ENCODE measurements around the gene IL13RA2.

DNA sequence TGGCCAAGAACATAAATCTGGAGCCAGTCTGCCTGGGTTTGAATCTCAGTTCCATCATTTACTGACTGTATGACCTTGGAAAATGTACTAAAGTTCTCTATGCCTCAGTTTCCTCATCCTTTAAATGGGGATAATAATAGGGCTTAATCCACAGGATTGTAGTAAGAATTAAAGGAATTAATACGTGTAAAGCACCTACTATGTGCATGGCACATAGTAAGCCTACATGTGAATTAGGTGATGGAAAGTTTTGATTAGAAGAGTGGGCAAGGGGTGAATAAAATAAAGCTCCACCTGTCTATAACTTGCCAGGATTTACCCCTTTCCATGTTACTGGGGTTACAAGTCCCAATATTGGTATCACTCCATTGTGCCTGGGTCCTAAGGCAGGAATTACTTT, 35.8 kb upstream of the IL13RA2 start:
- TF ChIP-seq, protein P1, sequence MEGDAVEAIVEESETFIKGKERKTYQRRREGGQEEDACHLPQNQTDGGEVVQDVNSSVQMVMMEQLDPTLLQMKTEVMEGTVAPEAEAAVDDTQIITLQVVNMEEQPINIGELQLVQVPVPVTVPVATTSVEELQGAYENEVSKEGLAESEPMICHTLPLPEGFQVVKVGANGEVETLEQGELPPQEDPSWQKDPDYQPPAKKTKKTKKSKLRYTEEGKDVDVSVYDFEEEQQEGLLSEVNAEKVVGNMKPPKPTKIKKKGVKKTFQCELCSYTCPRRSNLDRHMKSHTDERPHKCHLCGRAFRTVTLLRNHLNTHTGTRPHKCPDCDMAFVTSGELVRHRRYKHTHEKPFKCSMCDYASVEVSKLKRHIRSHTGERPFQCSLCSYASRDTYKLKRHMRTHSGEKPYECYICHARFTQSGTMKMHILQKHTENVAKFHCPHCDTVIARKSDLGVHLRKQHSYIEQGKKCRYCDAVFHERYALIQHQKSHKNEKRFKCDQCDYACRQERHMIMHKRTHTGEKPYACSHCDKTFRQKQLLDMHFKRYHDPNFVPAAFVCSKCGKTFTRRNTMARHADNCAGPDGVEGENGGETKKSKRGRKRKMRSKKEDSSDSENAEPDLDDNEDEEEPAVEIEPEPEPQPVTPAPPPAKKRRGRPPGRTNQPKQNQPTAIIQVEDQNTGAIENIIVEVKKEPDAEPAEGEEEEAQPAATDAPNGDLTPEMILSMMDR (IDR thresholded peaks at IDR 0.05; ENCODE audit: control extremely low read depth in 1 of 3, insufficient read depth in 1 of 3, low read depth in 1 of 3, low read length in 3 of 3): no peak
- TF ChIP-seq SP1 (IDR thresholded peaks at IDR 0.05; ENCODE audit: low read depth, low read length) (no peak), POLR2AphosphoS5 (IDR thresholded peaks at IDR 0.05; ENCODE audit: low read depth, low read length) (no peak), NANOG (IDR thresholded peaks at IDR 0.05; ENCODE audit: insufficient read depth, low read depth, low read length, poor library complexity, severe bottlenecking) (no peak), HDAC2 (IDR thresholded peaks at IDR 0.05; ENCODE audit: borderline replicate concordance in 1 of 2, low read depth in 2 of 2, low read length in 2 of 2) (no peak), RAD21 (IDR thresholded peaks at IDR 0.05 in 1 of 2, conservative IDR thresholded peaks at IDR 0.05 in 1 of 2; ENCODE audit: low read depth in 2 of 2, low read length in 2 of 2) (no peak), SUZ12 (IDR thresholded peaks at IDR 0.05; ENCODE audit: low read length) (no peak), TAF1 (IDR thresholded peaks at IDR 0.05; ENCODE audit: low read depth, low read length) (no peak), JUN (IDR thresholded peaks at IDR 0.05; ENCODE audit: low read depth, low read length) (no peak), MAX (IDR thresholded peaks at IDR 0.05) (no peak), EGR1 (IDR thresholded peaks at IDR 0.05; ENCODE audit: borderline replicate concordance, low read depth, low read length) (no peak), KDM1A (IDR thresholded peaks at IDR 0.05; ENCODE audit: borderline replicate concordance, low read length) (no peak)
